Dedifferentiated amniotic fluid mesenchymal stem cell (primary cell): ENCODE data around the gene NGEF.

Experiments
- DNase-seq: peaks from one replicate; pipeline ENCODE4 v3.0.0-alpha.2; 2016; ENCODE audit errors: extremely low spot score

Gene NGEF

DNA sequence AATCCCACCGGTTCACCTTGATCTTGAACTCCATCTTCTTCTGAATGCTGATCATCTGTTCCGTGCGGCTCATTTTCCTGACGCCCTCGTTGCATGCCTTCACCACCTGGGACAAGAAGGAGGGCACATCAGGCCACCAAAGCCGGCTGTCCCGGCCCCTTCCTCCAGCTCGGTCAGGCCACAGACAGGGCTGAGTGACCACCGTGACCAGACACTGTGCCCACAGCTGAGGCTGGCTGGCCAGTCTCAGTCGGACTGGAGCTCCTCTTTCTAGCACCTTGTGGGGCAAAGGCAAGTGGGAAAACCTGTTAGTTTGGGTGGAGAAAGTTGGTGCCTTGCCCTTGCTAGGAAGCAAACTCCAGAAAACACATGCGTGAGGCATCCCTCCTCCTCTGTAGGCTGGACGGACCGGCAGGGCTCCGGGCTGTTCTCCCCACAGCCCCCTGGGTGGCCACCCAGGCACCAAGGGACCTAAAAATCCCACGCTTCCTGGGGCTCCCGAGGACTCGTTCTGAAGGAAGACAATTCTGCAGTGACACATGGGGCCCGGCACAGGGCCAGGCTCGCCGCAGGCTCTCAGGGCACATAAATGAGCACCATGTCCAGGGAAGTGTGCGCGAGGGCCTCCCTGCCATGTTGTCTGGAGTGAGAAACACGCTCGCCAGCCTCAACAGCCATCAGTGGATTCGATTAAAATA lies 127.6 kb downstream of the NGEF start:
- DNase-seq = no peak

DNA sequence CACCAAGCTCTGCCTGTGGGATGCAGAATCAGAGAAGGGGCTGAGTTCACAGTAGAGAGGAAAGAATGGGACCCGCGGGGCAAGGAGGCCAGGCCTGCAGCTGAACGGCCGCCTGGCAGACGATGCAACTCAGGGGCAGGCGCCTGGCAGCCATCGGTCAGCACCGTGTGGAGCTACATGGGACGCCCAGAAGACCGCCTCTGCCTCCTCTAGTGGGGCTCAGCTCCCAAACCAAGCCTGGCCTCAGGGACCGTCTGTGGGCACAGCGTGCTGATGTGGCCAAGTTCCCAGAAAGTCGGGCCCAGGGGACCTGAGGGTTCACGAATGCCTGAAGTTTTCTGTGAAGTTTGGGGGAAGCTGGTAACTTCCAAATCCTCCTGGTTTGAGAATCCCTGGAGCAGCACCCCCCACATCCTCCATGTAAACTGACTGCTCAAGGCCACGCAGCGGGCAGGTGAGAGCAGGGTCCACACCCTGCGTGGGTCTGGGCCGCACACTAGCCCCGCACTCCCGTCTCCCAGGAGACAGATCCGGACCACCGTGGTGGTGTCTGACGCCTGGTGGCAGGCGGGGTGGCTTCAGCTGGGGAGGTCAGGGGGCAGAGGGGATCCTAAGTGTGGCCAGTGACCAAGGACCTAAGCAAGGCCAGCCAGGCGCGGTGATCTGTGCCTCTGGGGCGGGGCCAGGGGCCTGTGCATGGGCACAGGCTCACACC lies 128.3 kb downstream of the NGEF start:
- DNase-seq = no peak

DNA sequence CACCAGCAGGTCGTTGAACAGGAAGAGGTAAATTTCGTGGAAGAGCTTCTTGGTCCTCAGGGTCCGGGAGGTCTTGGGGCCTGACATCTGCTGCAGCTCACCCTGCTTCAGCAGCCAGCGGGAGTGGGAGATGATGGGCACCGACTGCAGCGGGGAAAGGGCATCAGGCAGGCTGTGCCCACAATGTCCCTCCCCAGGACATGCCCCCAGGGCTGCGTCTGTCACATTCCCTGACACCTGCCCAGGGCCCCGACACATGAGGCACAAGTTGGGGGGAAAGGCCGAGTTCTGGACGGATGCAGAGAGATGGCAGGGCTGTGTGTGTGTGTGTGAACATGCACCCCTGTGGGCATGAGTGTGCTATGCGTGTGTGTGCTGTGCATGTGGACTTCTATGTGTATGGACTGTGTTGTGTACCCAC lies 129.0 kb downstream of the NGEF start:
- no peak for DNase-seq

DNA sequence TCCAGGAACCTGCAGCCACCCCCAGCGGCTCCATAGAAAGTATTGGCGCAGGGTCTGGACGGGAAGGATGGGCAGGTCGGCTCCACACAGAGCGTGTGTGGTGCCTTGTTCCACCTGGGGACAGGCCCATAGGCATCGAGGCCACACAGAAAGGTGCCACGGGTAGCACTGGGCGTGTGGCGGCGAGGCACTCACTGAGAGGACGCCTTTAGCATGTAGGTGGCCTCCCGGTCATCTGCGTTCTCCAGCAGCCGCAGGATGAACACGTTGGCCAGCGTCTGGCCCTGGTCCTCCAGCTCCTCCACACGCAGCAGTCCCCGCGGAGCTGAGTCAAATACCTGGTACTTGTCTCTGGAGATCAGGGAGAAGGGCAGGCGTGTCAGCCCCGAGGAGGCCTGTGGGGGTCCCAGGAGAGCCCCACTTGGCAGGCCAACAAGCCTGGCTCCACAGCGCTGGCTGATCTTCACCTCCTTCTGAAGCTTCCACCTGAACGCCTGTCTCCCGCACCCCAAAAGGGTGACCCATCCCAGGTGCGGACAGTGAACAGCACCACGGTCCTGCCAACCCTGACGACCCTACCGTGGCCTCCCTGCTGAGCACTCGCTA lies 129.8 kb downstream of the NGEF start:
- no peak for DNase-seq

DNA sequence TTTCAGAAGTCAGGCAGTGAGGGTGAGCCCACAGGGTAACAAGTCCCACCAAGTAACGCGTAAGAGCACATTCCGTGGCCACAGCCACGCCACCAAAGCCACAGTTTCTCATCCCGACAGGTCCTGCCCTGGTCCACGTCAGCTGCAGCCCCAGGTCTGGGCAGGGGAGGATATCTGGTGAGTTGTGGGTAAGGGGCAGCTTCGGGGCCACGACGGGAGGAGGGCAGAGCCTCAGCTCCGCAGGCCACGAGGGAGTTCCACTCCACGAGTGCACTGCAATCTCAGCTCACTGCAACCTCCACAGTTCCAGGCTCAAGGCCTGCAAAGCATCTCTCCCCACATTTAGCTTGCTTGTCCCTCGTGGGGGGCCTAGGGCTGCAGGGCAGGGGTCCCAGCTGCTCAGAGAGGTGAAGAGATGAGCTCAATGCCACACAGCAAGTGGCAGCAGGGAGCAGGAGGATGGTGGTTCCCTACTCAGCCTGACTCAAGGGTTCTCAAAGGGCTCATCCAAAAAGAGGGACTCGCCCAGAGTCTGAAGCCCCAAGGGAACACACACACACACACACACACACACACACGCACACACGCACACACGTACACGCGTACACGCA lies 130.4 kb downstream of the NGEF start:
- no peak for DNase-seq

DNA sequence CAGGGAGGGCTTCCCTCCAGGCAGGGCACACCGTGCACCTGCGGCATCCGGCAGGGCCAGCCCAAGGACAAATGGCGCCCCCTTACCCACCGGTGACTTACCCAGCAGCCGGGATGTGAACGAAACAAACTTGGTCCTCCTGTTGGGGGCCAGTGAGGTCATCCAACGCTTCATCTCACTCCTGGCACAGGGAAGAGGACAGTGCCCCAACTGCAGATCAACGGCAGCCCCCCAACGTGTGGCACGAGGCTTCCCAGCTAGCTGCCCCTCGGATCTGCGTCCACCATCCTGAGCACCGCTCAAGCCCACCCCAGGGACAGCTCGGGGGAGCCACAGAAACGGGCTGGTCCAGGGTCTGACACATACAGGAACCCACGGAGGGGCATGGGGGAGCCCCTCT lies 131.0 kb downstream of the NGEF start:
- DNase-seq = no peak

DNA sequence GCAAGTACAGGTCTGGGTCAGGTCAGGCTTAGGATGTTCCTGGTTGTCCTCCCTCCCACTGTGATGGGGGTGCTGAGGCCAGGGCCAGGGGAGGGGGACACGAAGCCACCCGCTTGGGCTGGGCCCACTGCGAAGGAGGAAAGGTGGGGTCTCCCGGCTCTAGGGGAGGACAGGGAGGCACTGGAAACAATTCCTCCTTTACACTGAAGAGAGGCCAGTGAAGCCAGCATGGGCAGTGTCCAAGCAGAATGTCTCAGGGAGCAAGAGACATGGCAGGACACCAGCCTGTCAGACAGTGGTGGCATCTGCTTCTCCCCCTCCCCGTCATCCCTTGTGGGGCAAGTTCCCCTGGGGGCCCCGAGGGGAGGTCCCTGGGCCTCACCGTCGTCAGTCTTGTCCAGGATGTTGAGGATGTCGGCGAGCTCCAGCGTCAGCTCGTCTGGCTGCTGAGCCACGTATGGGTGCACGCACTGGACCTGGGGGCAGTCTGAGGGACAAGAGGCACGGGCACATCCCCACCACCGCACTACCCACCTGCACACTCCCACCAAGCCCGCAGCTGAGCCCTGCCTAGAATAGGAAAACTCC lies 132.2 kb downstream of the NGEF start:
- no peak for DNase-seq

DNA sequence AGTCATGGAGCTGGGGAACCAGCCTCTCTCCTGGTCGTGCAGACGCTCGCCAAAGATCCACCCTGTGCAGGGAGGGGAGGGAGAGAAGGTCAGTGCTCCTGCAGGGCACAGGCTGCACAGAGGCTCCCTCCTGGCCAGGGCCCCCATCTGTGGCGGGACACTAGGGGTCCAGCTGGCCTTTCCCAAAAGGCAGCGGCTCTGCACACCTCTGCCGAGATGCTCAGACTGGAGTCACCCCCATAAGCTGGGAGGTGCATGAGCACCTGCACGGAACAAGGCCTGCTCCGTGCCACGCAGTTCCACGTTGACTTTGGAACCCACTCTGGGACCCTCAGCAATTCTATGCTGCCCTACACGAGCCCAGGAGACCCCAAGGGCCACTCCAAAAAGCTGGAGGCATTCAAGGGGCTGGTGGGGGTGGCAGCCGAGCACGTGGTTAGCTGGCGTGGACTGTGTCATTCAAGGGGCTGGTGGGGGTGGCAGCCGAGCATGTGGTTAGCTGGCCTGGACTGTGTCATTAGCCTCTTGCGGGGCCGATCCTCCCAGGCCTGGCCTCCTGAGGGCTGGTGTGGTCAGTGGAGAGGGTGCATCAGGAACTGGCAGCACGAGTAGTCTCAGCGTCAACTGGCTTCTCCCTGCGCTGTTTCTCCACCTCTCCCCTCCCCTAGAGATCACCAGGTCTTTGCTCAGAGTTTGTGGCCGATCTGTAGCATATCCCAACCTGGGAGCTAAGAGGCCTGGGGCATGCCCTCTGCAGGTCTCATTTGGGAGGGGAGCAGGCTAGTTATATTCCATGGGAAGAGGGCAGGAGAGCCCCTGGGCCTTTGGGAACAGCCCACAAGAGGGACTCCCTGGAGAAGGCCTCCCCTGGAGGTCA lies 133.2 kb downstream of the NGEF start:
- no peak for DNase-seq

DNA sequence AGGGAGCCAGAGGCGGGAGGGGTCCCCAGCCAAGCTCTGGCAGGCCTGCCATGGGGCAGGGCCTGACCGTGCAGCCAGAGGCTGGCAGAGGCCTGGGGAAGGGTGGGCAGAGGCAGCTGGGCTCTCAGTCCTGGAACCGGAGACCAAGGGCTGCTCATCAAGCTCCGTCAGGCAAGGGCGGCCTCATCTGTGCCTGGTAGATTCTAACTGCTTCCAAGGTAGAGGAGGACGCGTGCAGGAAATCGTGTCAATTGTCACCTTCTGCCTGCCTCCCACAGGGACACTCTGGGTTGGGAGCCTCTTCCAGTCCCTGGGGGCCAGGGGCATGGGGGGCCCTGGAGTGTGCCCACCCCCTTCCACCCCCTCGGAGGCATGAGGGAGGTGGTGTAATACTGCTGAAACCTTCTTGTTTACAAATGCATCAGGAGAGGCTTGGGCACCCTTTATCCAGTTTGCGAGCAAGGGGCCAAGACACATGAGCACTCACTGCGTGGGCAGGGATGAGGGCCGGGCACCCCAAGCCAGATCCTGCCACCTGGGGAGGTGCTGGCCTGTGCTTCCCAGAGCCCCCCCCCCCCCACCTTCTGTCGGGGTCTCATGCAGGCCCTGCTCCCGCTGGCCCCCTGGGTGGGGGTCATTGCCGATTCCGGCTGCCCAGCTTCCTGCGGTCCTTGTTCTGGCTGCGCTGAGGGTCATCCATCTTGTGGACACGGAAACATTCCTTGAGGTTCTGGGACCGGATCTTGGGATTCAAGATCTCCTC lies 134.0 kb downstream of the NGEF start:
- no peak for DNase-seq

DNA sequence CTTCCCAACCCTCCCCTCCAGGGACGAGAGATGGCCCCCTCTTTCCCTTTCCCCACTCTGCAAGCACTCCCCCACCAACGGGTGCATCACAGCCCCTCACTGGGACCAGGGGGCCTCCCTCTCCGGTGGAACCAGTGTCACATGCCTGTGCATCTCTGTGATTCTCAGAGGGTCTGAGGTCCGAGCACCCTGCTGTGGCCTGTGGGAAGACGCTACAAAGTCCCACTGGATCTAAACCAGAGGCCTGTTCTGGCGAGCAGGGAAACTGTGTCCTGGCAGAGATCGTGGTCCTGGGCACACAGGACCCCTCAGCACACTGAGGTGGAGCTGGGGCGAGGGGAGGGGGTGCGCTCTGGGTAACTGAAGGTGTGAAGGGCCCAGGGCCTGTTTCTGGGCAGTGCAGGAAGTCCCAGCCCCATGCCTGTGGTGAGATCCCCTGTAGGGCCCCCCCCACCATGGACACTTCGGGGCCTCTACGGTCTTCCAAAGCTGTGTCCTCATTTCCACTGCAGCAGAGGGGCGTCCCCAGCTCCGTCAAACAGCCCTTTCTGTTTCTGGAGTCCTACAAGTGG lies 135.0 kb downstream of the NGEF start:
- no peak for DNase-seq

DNA sequence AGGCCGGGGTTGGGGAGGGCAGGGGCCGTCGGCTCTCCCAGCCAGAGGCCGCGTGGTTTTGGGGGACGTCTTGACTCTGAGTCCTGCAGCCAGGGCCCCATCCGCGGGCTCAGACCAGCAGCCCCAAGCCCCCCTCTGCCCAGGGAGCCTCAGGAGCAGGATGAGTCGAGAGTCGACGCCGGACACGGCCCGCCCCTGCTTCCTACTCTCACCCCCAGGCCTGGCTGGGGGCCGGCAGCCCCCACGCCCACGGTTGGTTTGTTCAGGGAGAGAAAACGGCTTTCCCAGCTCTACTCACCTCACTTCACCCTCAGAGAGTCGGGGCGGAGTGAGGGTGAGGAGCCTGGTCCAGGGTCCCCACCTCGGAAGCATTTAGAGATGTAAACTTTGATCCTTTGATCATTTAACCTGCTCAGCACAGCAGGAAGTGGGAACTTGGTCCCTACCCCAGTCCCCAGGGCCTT lies 136.0 kb downstream of the NGEF start:
- DNase-seq = no peak

DNA sequence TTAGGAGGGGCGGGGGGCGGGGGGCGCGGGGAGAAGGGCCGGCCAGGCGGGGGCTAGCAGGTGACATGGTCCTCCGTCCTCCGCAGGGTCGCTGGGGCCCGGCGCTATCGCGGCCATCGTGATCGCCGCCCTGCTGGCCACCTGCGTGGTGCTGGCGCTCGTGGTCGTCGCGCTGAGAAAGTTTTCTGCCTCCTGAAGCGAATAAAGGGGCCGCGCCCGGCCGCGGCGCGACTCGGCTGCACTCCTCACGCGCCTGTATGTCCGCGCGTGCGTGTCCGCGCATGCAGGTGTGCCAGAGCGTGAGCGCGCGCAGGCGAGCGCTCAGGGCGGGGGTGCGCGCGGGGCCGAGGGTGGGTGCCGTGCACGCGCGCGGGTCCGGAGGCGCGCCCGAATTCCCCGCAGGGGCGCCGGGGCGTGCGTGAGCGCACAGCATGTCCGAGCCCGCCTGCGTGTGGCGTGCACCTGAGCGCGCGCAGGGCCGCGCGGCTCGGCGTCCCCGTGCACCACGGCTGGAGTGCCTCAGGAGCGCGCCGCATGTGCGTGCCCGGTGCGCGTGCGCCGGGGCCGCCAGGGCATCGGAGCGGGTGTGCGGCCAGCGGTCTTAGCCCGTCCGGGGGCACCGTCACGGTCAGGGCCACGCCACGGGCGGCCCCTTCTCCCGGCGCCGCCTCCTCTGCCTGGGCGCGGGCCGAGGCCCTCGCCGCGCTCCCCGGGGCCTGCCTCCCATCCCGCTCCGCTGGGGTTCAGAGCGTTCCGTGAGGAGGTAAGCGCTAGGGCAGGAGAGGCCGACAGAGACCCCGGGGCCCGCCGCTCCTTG lies 136.7 kb downstream of the NGEF start:
- no peak for DNase-seq

DNA sequence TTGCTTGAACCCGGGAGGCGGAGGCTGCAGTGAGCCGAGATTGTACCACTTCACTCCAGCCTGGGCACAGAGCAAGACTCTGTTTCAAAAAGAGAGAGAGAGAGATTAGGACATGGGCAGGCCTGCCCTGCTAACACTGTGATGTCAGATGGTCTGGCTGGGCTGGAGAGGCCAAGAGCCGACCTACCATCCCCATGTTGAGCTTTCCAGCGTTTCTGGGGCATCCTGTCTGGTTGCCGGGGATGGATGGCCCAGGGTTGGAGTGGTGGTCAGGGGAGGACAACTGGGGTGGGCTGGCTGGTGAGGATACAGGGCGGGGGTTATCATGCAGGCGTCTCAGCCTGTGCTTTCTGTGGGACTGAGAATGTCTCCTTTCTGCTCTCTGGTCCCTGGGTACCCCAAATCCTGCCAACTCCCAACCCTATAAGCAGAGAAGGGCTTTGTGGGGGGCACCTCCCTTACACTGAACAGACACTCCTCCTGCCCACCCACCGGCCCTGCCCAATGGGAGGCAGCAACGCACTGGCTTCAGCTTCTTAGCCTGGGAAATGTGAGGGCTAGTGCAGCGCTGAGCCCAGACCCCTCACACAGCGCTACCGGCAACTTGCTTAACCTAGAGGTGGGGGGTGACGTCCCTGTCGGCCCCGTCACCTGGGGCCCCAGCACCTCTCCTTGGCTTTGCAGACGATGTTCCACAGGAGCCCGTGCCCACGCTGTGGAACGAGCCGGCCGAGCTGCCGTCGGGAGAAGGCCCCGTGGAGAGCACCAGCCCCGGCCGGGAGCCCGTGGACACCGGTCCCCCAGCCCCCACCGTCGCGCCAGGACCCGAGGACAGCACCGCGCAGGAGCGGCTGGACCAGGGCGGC lies 137.6 kb downstream of the NGEF start:
- no peak for DNase-seq

DNA sequence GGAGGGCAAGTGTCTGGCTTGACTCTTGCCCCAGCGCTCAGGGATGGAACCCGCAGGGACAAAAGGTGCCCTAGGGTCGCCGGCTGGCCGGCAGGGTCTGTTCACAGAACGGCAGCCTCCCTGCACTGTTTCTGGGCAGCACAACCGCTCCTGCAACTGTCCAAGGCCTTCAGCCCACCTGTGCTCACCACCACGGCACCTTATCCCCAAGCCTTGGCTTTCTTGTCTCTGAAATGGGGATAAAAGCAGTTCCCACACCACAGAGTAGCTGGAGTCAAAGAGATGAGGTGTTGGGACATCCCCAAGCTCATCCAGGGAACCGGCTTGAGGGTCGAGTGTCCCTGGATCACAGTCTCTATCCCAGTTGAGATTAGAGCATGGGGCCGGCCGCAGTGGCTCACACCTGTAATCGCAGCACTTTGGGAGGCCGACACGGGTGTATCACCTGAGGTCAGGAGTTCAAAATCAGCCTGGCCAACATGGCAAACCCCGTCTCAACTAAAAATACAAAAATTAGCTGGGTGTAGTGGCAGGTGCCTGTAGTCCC lies 138.3 kb downstream of the NGEF start:
- DNase-seq = no peak

DNA sequence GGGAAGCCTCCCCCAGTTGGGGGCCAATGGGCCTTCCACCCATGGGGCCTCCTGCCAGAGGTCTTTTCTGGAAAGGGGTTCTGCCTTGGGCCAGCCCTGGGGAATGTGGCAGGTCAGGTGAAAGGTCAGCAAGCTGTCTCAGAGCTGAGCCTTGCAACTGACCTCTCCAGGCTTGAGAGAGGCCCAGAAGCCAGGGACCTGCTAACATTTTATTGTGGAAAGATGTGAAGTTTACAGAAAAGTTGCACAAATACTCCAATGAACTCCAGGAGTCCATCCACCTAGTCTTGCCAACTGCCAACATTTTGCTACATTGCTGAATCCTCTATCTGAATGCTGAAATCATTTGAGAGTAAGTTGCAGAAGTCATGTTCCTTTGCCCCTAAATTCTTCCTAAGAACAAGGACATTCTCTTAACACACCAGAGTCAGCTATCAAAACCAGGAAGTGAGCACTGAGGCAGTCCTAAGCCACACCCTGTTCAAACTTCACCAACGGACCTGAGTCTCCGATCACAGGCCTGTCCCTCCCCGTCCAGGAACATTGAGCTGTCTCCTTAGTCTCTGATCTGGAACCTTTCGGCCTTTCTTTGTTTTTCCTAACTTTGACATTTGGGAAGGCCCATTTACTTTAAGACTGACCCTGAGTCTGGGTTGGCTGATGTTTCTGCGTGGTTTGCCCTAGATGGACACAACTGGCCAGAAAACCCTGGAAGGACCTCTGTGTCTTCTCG lies 139.0 kb downstream of the NGEF start:
- no peak for DNase-seq

DNA sequence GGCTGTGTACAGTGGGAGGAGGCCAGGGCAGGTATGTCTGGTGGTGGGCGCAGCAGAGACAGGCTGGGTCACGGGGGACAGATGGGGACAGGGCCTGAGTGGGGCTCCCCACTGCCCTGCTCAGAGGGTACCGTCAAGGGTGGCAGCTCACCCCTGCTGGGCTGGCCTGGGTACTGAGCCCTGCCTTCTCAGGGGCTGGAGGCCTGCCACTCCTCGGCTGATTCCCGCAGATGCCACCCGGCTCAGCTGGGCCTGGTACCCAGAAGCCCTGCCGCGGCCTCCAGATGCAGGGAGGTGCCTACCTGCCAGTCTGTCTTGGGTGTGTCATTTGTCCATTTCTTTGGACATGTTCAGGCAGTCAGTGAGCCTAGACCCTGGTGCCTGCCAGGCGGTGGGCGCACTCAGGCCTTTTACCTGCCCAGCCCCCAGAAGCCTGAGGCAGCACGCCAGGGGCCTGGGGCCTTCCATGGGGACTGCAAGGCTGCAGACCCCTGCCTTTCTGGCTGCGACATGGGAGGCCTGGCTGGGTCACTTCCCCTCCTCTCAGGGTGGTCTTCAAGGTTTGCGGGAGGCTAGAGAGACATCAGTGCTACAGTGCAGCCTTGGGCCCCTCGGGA lies 139.7 kb downstream of the NGEF start:
- DNase-seq = no peak

DNA sequence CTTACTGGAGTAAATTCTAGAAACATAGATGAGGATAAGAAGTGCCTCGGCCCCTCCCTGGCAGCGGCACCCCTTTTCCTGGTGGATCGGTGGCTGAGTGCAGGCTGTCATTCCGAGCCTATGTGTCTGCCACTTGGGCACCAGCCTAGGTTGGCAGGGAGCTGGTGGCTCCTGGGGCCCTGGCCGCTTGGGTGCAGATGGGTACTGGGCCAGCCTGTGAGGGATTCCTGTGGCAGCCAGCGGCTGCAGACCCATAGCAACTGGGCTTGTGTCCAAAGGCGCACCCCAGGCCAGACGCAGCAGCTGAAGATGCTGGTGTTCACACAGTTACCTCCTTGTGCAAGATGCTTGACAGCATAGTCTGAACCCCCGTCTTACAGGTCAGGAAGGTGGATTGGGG lies 140.2 kb downstream of the NGEF start:
- no peak for DNase-seq
